PFSK-1 (cell line): ENCODE measurements around the gene C10orf67.

ENCODE experiments used
- FOXP2 ChIP-seq: optimal IDR thresholded peaks from 2 replicates; pipeline ENCODE3; 2011; ENCODE audit warnings: borderline replicate concordance, control low read depth, inconsistent platforms; ENCODE audit not compliant: insufficient read depth; ENCODE audit errors: extremely low read length, extremely low read depth
- POLR2AphosphoS5 ChIP-seq: IDR thresholded peaks from 2 replicates; pipeline ENCODE4 v1.6.1; 2012; ENCODE audit warnings: low read depth, mild to moderate bottlenecking, control low read depth, low read length, moderate library complexity
- REST ChIP-seq, 2 experiments: IDR thresholded peaks; 2 replicates each; pipeline versions ENCODE4 v1.6.1 to v1.8.0; 2011 to 2012; ENCODE audit warnings: low read depth in 2 of 2, low read length in 2 of 2, control low read depth in 1 of 2, inconsistent platforms in 1 of 2, mild to moderate bottlenecking in 1 of 2, moderate library complexity in 1 of 2; ENCODE audit not compliant: insufficient read depth in 1 of 2
- SIN3A ChIP-seq: IDR thresholded peaks from 2 replicates; pipeline ENCODE4 v1.6.1; 2012; ENCODE audit warnings: mild to moderate bottlenecking, low read length, moderate library complexity, borderline replicate concordance; ENCODE audit not compliant: insufficient read depth
- TAF1 ChIP-seq: IDR thresholded peaks from 2 replicates; pipeline ENCODE4 v1.6.1; 2012; ENCODE audit warnings: low read length, control low read depth, borderline replicate concordance; ENCODE audit not compliant: insufficient read depth

C10orf67 gene

DNA sequence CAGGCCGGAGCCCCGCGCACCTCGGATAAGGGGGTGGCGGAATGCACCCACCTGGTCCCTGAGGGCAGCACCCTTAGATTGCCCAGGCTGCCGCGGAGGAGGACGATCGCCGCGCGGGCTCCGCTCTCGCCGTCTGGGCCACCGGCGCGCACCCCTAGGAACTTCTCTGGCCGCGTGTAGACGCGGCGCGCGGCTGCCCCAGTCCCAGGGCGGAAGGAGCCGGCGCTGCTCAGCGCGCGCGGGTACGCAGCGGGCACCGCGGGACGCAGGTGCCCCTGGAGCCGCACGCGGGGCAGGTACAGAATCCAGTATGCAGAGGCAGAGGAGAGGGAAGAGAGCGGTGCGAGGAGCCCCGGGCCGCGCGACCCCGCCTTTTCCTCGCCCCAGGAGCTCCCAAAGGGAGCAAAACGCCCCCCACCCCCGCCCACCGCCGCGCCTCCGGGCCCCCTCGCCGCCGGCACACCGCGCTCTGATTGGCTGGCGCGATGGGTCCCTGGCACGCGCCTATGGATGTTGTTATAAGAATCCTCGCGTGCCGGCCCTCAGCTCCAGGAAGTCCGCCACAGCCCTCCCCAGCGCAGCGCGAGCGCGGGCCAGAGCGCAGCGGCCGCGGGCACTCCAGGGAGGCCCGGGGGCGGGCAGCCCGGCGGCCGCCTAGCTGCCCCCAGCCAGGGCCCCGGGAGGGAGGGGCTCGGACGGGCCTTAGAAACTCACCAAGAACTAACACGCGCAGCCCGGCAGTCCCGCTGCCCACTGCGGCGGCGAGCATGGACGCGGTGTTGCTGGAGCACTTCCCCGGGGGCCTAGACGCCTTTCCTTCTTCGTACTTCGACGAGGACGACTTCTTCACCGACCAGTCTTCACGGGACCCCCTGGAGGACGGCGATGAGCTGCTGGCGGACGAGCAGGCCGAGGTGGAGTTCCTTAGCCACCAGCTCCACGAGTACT lies 152.6 kb downstream of the C10orf67 start, which contains the start of gene PTF1A:
Gene PTF1A (plus strand): TSS at position 549 of the 948 bp plus-strand sequence. CDS start 219 bp downstream, at position 768.
- TF ChIP-seq SIN3A (no peak), FOXP2 (no peak), REST (IDR thresholded peaks at IDR 0.05; ENCODE audit: insufficient read depth in 1 of 2, low read depth in 2 of 2, low read length in 2 of 2) (no peak), TAF1 (no peak), POLR2AphosphoS5 (no peak)

DNA sequence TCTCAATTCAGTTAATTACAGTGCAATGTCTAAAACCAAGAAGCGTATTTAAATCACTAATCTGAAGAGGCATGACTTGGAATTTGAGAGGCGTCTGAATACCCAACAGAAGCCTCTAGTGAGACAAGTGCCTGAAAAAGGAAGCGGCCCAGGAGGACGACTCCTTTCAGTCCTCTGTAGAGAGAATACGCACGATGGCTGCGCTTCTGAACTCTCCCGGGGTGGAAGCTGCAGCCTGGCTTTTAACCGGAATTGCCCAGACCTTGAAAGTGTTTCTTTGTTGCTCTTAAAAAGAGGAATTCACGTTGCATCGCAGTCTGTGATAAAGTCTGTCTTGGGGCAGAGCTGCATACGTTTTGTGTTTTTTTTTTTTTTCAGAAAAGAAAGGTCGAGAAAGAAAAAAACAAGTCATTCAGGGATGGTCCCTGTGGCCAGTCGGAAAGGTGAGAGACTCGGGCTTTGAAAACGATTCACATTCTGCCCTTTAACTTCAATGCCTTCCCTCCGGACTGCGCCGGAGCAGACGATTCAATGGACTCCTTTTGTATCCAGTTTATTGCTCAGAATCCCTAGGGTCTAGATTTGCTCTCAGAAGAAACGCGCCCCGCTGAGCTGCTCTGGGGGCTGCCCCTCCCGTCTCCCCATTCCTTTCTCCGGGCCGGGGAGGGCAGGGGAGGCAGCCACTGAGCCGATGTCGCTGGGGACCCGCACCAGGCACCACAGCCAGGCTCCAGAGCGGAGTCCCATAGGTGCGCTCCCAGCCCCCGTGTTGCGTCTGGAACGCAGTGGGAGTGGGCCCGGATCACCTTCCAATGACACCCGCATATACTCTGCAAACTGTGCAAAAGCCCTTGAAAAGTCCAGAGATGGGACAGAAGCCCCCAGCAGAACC lies 153.5 kb downstream of the C10orf67 start:
- TF ChIP-seq TAF1, result no peak
- TF ChIP-seq SIN3A, result no peak
- TF ChIP-seq FOXP2, result no peak
- no peak for TF ChIP-seq POLR2AphosphoS5
- TF ChIP-seq REST (IDR thresholded peaks at IDR 0.05; ENCODE audit: insufficient read depth in 1 of 2, low read depth in 2 of 2, low read length in 2 of 2), result no peak

DNA sequence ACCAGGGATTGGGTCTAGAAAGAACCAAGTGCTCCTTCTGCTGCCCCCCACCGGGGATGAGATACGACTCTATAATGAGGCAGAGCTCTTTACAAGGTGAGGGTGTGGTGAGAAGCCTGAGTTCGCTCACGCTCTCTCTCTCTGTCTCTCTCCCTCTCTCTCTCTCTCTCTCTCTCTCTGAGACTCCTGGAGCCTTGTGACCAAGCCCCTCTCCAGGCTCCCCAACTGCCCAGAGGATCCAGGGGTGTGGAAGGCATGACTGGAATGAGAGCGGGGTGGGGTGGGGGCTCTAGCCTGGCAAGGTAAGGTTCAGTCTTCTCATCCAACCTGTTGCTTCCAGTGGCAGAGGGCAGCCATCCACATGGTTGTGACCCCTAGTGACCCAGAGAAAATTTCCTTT lies 155.6 kb downstream of the C10orf67 start:
- no peak for TF ChIP-seq SIN3A
- TF ChIP-seq FOXP2, result no peak
- no peak for TF ChIP-seq REST (IDR thresholded peaks at IDR 0.05; ENCODE audit: insufficient read depth in 1 of 2, low read depth in 2 of 2, low read length in 2 of 2)
- TF ChIP-seq POLR2AphosphoS5, result no peak
- TF ChIP-seq TAF1, result no peak

DNA sequence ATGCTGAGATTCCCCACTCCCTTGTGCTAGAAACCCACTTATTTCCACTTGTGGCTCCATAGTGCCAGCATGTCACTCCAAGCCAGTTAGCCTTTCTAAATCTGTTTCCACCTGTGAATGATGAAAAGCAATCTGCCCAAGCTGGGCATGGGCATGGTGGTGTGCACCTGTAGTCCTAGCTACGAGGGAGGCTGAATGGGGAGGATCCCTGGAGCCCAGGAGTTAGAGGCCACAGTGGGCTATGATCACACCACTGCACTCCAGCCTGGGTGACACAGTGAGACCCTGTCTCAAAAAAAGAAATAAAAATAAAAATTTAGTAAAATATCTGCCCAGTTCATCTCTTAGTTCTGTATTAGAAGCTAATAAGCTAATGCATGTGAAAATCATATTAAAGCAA lies 157.4 kb downstream of the C10orf67 start:
- TF ChIP-seq REST (IDR thresholded peaks at IDR 0.05; ENCODE audit: insufficient read depth in 1 of 2, low read depth in 2 of 2, low read length in 2 of 2) (no peak), POLR2AphosphoS5 (no peak), SIN3A (no peak), FOXP2 (no peak), TAF1 (no peak)
